Lung microvascular endothelial cell (primary cell): ENCODE data around the gene GET4. TPM values are rescaled to one million over a fixed set of nuclear protein-coding genes. Genes with fewer than 3 reads are reported as not detected.
A peak's percentile ranks its signal among the peaks of the same experiment; 100 is the strongest.

Experiments
- DNase-seq, 2 donors: peaks; one replicate each; pipeline versions ENCODE4 v3.0.0 to v3.0.0-alpha.2; 2010; ENCODE audit warnings: low read depth in 2 of 2
- total RNA-seq: library from RNA; depleted of rRNA; stranded (reverse); fragments of >200 nt; gene quantifications from 2 replicates; pipeline ENCODE4 v1.2.1, GENCODE V29; 2014

GET4 gene
- total RNA-seq, 1 donor from 2014 or later: 38.3 TPM

GRCh38 chr7:899806-900205 lies 23.5 kb downstream of the GET4 start:
- no peak for DNase-seq

- no peak for DNase-seq
These were observed 24.1 kb downstream of the GET4 start for GRCh38 chr7:900331-901040.

GRCh38 chr7:901041-901387 lies 24.7 kb downstream of the GET4 start:
- DNase-seq: no peak

- DNase-seq: peak; percentile 75 to 80
These were observed 25.2 kb downstream of the GET4 start for GRCh38 chr7:901388-902154.

- no peak for DNase-seq
These were observed 26.6 kb downstream of the GET4 start for GRCh38 chr7:902996-903395.

GRCh38 chr7:903921-904755 lies 27.8 kb downstream of the GET4 start:
- no peak for DNase-seq

GRCh38 chr7:904847-905246 lies 28.5 kb downstream of the GET4 start:
- no peak for DNase-seq

- DNase-seq: peak in 1 of 2 donors; percentile 45
These were observed 30.4 kb downstream of the GET4 start for GRCh38 chr7:906776-907157.

GRCh38 chr7:907158-907980 lies 31.0 kb downstream of the GET4 start:
- DNase-seq: no peak

GRCh38 chr7:908159-908581 lies 31.8 kb downstream of the GET4 start:
- no peak for DNase-seq

GRCh38 chr7:908591-909357 lies 32.4 kb downstream of the GET4 start:
- DNase-seq: peak; percentile 31 to 40

GRCh38 chr7:909358-910329 lies 33.3 kb downstream of the GET4 start:
- peak in 1 of 2 donors; percentile 22 for DNase-seq

GRCh38 chr7:910441-910861 lies 34.1 kb downstream of the GET4 start:
- DNase-seq: no peak

- DNase-seq: no peak
These were observed 34.6 kb downstream of the GET4 start for GRCh38 chr7:910931-911431.

GRCh38 chr7:911791-912480 lies 35.6 kb downstream of the GET4 start:
- no peak for DNase-seq

- no peak for DNase-seq
These were observed 37.6 kb downstream of the GET4 start for GRCh38 chr7:913736-914520.

GRCh38 chr7:914521-915194 lies 38.3 kb downstream of the GET4 start:
- DNase-seq: no peak
